ENCODE data around the gene SH3RF3.

Gene SH3RF3

GRCh38 chr2:109402980-109403840, 274.2 kb downstream of the SH3RF3 start:
- DNase-seq: no peak

GRCh38 chr2:109403841-109404201, 274.8 kb downstream of the SH3RF3 start:
- no peak for DNase-seq

- DNase-seq: no peak
These were observed 275.7 kb downstream of the SH3RF3 start for GRCh38 chr2:109404681-109405080.

- no peak for DNase-seq
These were observed 276.9 kb downstream of the SH3RF3 start for GRCh38 chr2:109405873-109406272.

- no peak for DNase-seq
These were observed 277.3 kb downstream of the SH3RF3 start for GRCh38 chr2:109406301-109406700.

GRCh38 chr2:109407276-109408042, 278.5 kb downstream of the SH3RF3 start:
- DNase-seq: no peak

GRCh38 chr2:109408043-109408335, 279.0 kb downstream of the SH3RF3 start:
- DNase-seq: no peak

GRCh38 chr2:109409321-109410038, 280.5 kb downstream of the SH3RF3 start:
- no peak for DNase-seq

GRCh38 chr2:109410039-109410815, 281.2 kb downstream of the SH3RF3 start:
- DNase-seq: no peak

- no peak for DNase-seq
These were observed 282.8 kb downstream of the SH3RF3 start for GRCh38 chr2:109411640-109412325.

GRCh38 chr2:109415581-109416013, 286.6 kb downstream of the SH3RF3 start:
- no peak for DNase-seq

- DNase-seq: no peak
These were observed 288.8 kb downstream of the SH3RF3 start for GRCh38 chr2:109417701-109418335.

- DNase-seq: no peak
These were observed 289.7 kb downstream of the SH3RF3 start for GRCh38 chr2:109418716-109419115.

GRCh38 chr2:109419171-109419756, 290.3 kb downstream of the SH3RF3 start:
- no peak for DNase-seq

- no peak for DNase-seq
These were observed 291.0 kb downstream of the SH3RF3 start for GRCh38 chr2:109419960-109420370.

- DNase-seq: no peak
These were observed 292.1 kb downstream of the SH3RF3 start for GRCh38 chr2:109421101-109421500.

- no peak for DNase-seq
These were observed 292.6 kb downstream of the SH3RF3 start for GRCh38 chr2:109421642-109422041.

- no peak for DNase-seq
These were observed 293.2 kb downstream of the SH3RF3 start for GRCh38 chr2:109422071-109422757.

- DNase-seq: no peak
These were observed 293.9 kb downstream of the SH3RF3 start for GRCh38 chr2:109422758-109423500.

All from NCI-H1417 treated with DMSO at 0.1 percent for 48 hours (cell line).